ENCODE data around the gene FKBP2. TPM values are rescaled to one million over a fixed set of nuclear protein-coding genes. Genes with fewer than 3 reads are reported as not detected.
A peak's percentile ranks its signal among the peaks of the same experiment; 100 is the strongest.

FKBP2 gene
- total RNA-seq, 2 experiments from 2014 or later = 26.4 to 27.9 TPM

DNA sequence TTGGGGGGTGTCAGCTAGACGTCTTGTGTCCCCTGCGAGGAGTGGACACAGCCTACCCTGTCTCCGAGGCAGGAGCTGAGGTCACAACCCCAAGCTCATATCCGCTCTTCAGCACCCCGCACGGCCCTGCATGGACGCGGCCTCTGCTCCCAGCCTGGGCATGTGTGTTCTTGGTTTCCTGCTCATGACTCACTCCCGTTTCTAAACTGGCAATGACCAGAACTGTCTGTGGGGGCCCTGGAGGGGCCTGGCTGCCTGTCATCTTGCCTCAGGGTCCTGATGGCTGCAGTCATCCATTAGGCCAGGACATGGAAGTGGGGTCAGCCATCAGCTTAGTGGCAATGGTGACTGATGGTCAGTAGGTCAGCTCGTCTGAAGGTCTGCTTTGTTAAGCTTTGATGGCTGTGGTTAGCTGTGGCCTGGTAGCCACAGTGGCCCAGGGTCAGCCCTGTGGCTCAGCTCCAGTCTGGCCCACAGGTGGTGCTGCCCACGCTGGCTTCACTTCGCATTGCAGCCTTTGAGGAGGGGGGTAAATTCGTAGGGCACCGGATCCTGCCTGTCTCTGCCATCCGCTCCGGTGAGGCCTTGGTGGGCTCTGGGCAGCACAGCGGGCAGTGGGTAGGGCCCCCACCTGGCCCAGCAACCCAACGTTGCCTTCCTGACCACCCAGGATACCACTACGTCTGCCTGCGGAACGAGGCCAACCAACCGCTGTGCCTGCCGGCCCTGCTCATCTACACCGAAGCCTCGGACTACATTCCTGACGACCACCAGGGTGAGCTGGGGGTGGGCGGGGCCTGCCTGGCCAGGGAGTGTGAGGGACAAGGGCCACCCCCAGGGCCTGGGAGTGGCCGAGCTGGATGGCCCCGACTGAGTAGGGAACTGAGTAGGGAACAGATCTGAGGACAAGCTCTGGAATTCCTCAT lies 22.4 kb downstream of the FKBP2 start:
- peaks cover 21% of the 10 kb centered on the region for H3K36me3 Mint-ChIP-seq (ENCODE audit: low read depth)
- no peak overlapping the region for H3K27ac Mint-ChIP-seq
- ChIA-PET CTCF (interaction anchor here (3.3 kb wide), 1 partner anchor 12 kb away, joined by 16 read pairs; the partner anchor contains the start of gene PLCB3), POLR2A (interaction anchor here (0.6 to 2.7 kb wide), 6 partner anchors 12 to 57 kb away, joined by 3 to 11 read pairs (median 4); partner anchors contain the start of genes BAD, FERMT3 and PLCB3)
- H3K4me1 Mint-ChIP-seq = peaks cover 17% of the 10 kb centered on the region
- no peak for DNase-seq
- no peak overlapping the region for H3K4me3 Mint-ChIP-seq
- no peaks in the 10 kb centered on the region for H3K9me3 Mint-ChIP-seq
- no peaks in the 10 kb centered on the region for H3K27me3 Mint-ChIP-seq

GRCh38 chr11:64263947-64264317 lies 23.0 kb downstream of the FKBP2 start:
- Mint-ChIP-seq H3K36me3 (ENCODE audit: low read depth) (peaks cover 24% of the 10 kb centered on the region), H3K4me3 (no peak overlapping the region), H3K9me3 (no peaks in the 10 kb centered on the region), H3K27ac (no peak overlapping the region), H3K4me1 (peaks cover 24% of the 10 kb centered on the region), H3K27me3 (no peaks in the 10 kb centered on the region)
- CTCF ChIA-PET = interaction anchor here (3.3 kb wide), 1 partner anchor 13 kb away, joined by 16 read pairs; the partner anchor contains the start of gene PLCB3
- POLR2A ChIA-PET = interaction anchor here (0.6 to 2.7 kb wide), 5 partner anchors 12 to 58 kb away, joined by 3 to 11 read pairs (median 3); partner anchors contain the start of genes BAD, FERMT3 and PLCB3
- DNase-seq = no peak

- ChIA-PET CTCF (interaction anchor here (3.3 kb wide), 1 partner anchor 14 kb away, joined by 16 read pairs; the partner anchor contains the start of gene PLCB3), POLR2A (interaction anchor here (1.1 to 2.7 kb wide), 3 partner anchors 13 to 23 kb away, joined by 3 to 11 read pairs (median 5); partner anchors contain the start of gene PLCB3)
- Mint-ChIP-seq H3K4me1 (peaks cover 23% of the 10 kb centered on the region), H3K9me3 (no peaks in the 10 kb centered on the region), H3K27me3 (no peaks in the 10 kb centered on the region), H3K36me3 (ENCODE audit: low read depth) (peaks cover 24% of the 10 kb centered on the region), H3K4me3 (no peak overlapping the region), H3K27ac (no peak overlapping the region)
- DNase-seq = no peak
These were observed 23.5 kb downstream of the FKBP2 start for GRCh38 chr11:64264371-64264852.

DNA sequence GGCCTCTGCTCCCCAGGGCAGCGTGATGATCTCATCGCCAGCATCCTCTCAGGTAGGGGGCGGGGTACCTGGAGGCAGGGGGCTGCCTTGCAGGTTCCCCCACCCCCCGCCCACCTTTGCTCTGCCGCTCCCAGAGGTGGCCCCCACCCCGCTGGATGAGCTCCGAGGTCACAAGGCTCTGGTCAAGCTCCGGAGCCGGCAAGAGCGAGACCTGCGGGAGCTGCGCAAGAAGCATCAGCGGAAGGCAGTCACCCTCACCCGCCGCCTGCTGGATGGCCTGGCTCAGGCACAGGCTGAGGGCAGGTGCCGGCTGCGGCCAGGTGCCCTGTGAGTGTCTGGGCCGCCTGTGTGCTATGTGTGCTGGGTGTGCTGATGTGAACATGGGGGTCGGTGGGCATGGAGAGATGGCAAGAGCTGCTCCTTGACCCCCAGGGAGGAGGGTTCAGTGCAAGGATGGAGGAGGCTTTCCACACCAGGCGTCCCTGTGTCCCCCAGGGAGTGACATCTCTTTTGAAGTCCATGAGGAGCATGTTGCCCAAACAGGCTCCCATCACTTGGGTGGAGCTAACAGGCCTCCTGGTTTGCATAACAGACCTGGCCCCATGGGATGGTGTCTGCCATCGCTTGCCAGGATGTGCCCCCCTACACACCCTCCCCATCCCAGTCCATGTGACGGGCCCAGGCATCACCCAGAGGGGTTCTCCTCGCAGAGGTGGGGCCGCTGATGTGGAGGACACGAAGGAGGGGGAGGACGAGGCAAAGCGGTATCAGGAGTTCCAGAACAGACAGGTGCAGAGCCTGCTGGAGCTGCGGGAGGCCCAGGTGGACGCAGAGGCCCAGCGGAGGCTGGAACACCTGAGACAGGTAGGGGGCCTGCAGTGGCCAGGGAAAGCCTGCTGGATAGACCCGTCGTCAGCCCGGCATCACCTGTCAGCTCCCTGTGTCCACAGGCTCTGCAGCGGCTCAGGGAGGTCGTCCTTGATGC lies 24.6 kb downstream of the FKBP2 start:
- Mint-ChIP-seq H3K36me3 (ENCODE audit: low read depth) (peaks cover 19% of the 10 kb centered on the region), H3K9me3 (no peaks in the 10 kb centered on the region), H3K4me1 (peaks cover 20% of the 10 kb centered on the region), H3K27me3 (no peaks in the 10 kb centered on the region), H3K27ac (no peak overlapping the region), H3K4me3 (no peak overlapping the region)
- ChIA-PET POLR2A (interaction anchor here (1.3 to 2.7 kb wide), 2 partner anchors 9 to 14 kb away, joined by 4 to 11 read pairs; partner anchors contain the start of gene PLCB3), CTCF (interaction anchor here (3.3 kb wide), 1 partner anchor 15 kb away, joined by 16 read pairs; the partner anchor contains the start of gene PLCB3)
- no peak for DNase-seq

DNA sequence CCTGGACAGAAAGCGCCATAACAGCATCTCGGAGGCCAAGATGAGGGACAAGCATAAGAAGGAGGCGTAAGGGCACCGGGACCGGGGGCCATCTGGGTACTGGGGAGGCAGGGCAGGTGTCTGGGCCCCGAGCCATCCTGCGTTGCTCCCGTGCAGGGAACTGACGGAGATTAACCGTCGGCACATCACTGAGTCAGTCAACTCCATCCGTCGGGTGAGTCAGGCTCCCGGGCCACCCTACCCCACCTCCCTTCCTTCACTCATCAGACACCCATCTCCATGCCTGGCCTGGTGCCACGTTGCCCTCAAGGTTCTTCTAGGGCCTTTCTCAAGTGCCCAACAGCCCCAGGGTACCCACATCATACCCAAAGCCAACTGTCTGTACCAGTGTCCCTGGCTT lies 25.4 kb downstream of the FKBP2 start:
- Mint-ChIP-seq H3K27ac (peak overlapping the region; percentile 42), H3K27me3 (no peaks in the 10 kb centered on the region), H3K36me3 (ENCODE audit: low read depth) (peaks cover 19% of the 10 kb centered on the region), H3K4me3 (no peak overlapping the region), H3K4me1 (peaks cover 20% of the 10 kb centered on the region), H3K9me3 (no peaks in the 10 kb centered on the region)
- ChIA-PET POLR2A (interaction anchor here (1.7 to 6.5 kb wide), 2 partner anchors 12 to 19 kb away, joined by 6 to 131 read pairs; partner anchors contain the start of genes PLCB3 and PPP1R14B), CTCF (interaction anchor here (7.0 kb wide), 1 partner anchor 37 kb away, joined by 80 read pairs; the partner anchor contains the start of genes CATSPERZ and ESRRA)
- no peak for DNase-seq

- H3K27me3 Mint-ChIP-seq = no peaks in the 10 kb centered on the region
- no peak for DNase-seq
- peaks cover 27% of the 10 kb centered on the region for H3K4me1 Mint-ChIP-seq
- ChIA-PET CTCF (interaction anchor here (0.7 to 7.0 kb wide), 3 partner anchors 17 to 50 kb away, joined by 3 to 80 read pairs (median 24); partner anchors contain the start of genes CATSPERZ, ESRRA and TRMT112), POLR2A (interaction anchor here (0.9 to 6.5 kb wide), 8 partner anchors 9 to 81 kb away, joined by 5 to 161 read pairs (median 48); partner anchors contain the start of genes BAD, ESRRA, FERMT3 and GPR137)
- H3K4me3 Mint-ChIP-seq = no peak overlapping the region
- peak overlapping the region; percentile 89 for H3K27ac Mint-ChIP-seq
- peaks cover 20% of the 10 kb centered on the region for H3K36me3 Mint-ChIP-seq (ENCODE audit: low read depth)
- no peaks in the 10 kb centered on the region for H3K9me3 Mint-ChIP-seq
These were observed 26.5 kb downstream of the FKBP2 start for GRCh38 chr11:64267207-64267945.

DNA sequence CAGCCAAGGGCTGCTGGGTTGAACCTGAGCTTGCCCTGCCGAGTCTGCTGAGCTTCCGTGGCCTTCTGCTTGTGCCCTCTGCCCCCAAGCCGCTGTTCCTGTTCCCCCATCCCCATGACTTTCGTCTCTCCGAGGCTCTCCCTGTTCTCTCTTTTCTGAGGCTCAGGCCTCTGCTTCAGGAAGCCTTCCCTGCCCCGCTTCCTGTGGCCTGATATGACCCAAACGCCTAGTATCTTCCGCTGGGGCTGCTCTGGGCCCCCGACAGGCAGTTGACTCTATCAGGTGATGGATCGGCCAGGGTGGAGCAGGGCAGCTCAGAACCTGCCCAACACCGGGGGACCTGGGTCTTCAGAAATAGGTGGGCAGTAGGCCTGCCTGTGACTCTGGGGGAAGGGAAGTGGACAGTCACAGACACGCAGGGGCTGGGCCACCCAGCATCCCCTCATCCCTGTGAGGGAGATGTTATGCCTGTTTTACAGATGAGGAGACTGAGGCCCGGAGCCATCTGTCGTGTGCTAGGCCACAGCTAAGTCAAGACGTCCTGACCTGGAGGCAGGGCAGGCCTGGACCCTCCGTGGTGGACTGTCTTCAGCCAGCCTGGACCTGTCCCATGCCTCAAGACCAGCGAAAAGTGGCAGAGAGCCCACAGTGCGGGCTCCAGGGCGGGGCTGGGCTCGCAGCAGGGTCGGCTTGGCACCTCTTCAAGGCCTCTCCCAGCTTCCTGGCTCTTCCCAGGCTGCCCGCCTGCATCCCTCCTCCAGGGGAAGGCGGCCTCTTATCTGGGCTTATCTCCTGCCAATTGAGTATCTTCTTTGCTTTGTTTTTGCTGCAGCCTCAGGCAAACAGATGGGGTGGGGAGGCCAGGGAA lies 27.4 kb downstream of the FKBP2 start:
- Mint-ChIP-seq H3K36me3 (ENCODE audit: low read depth) (peaks cover 18% of the 10 kb centered on the region), H3K4me3 (peak overlapping the region; percentile 85), H3K27ac (peak overlapping the region; percentile 89), H3K27me3 (no peaks in the 10 kb centered on the region), H3K4me1 (peaks cover 28% of the 10 kb centered on the region), H3K9me3 (no peaks in the 10 kb centered on the region)
- DNase-seq = no peak
- ChIA-PET CTCF (interaction anchor here (1.2 to 7.0 kb wide), 9 partner anchors 9 to 81 kb away, joined by 3 to 80 read pairs (median 9); partner anchors contain the start of genes CATSPERZ, ESRRA, FKBP2 and PLCB3), POLR2A (interaction anchor here (0.6 to 6.5 kb wide), 19 partner anchors 8 to 82 kb away, joined by 3 to 161 read pairs (median 5); partner anchors contain the start of genes BAD, CATSPERZ, ESRRA and FERMT3)

GRCh38 chr11:64268893-64269539 lies 28.1 kb downstream of the FKBP2 start:
- H3K4me1 Mint-ChIP-seq = peaks cover 30% of the 10 kb centered on the region
- ChIA-PET POLR2A (interaction anchor here (0.6 to 6.5 kb wide), 18 partner anchors 9 to 83 kb away, joined by 3 to 161 read pairs (median 5); partner anchors contain the start of genes BAD, CATSPERZ, ESRRA and FERMT3), CTCF (interaction anchor here (1.2 to 7.0 kb wide), 10 partner anchors 8 to 82 kb away, joined by 3 to 80 read pairs (median 8); partner anchors contain the start of genes CATSPERZ, ESRRA, FKBP2 and PLCB3)
- peak overlapping the region; percentile 89 for H3K27ac Mint-ChIP-seq
- peak; percentile 60 for DNase-seq
- H3K27me3 Mint-ChIP-seq = no peaks in the 10 kb centered on the region
- no peaks in the 10 kb centered on the region for H3K9me3 Mint-ChIP-seq
- H3K4me3 Mint-ChIP-seq = peak overlapping the region; percentile 85
- H3K36me3 Mint-ChIP-seq (ENCODE audit: low read depth) = peaks cover 18% of the 10 kb centered on the region

- peaks cover 18% of the 10 kb centered on the region for H3K36me3 Mint-ChIP-seq (ENCODE audit: low read depth)
- peak overlapping the region; percentile 85 for H3K4me3 Mint-ChIP-seq
- ChIA-PET CTCF (interaction anchor here (0.9 to 7.0 kb wide), 14 partner anchors 8 to 84 kb away, joined by 3 to 80 read pairs (median 5); partner anchors contain the start of genes BAD, CATSPERZ, ESRRA and FKBP2), POLR2A (interaction anchor here (0.7 to 6.5 kb wide), 22 partner anchors 9 to 865 kb away, joined by 3 to 161 read pairs (median 4); partner anchors contain the start of genes BAD, CATSPERZ, DNAJC4 and ESRRA)
- DNase-seq = peak; percentile 98
- H3K9me3 Mint-ChIP-seq = no peaks in the 10 kb centered on the region
- no peaks in the 10 kb centered on the region for H3K27me3 Mint-ChIP-seq
- peaks cover 30% of the 10 kb centered on the region for H3K4me1 Mint-ChIP-seq
- peak overlapping the region; percentile 89 for H3K27ac Mint-ChIP-seq
These were observed 28.8 kb downstream of the FKBP2 start for GRCh38 chr11:64269540-64270220.
